CD14-positive monocyte (primary cell): Measurements from ENCODE around the gene IQCN. TPM values are rescaled to one million over a fixed set of nuclear protein-coding genes. Genes with fewer than 3 reads are reported as not detected.

Experiments
- DNase-seq, 3 donors: peaks; one replicate each; pipeline ENCODE4 v3.0.0-alpha.2; 2011 to 2022
- H2AFZ ChIP-seq: 2 replicates; pipeline ENCODE4 v1.6.0; 2012; ENCODE audit warnings: mild to moderate bottlenecking, low read depth, low read length, inconsistent platforms; ENCODE audit not compliant: insufficient read depth, poor library complexity, severe bottlenecking
- H3K27ac ChIP-seq, 2 donors: 1 replicate in 1 of 2; 2 replicates in 1 of 2; pipeline ENCODE4 v1.5.1; 2012 to 2013; ENCODE audit warnings: low read length in 2 of 2, control low read depth in 1 of 2, inconsistent platforms in 1 of 2, low read depth in 1 of 2, mild to moderate bottlenecking in 1 of 2
- H3K27me3 ChIP-seq, 2 donors: one replicate each; pipeline versions ENCODE4 v1.6.0 to v1.6.1; 2011 to 2013; ENCODE audit warnings: low read length in 2 of 2; ENCODE audit not compliant: control insufficient read depth in 2 of 2, insufficient read depth in 2 of 2
- H3K36me3 ChIP-seq, 2 donors: replicated peaks in 1 of 2; 1 replicate in 1 of 2; 2 replicates in 1 of 2; pipeline versions ENCODE4 v1.5.1 to v1.6.1; 2012 to 2013; ENCODE audit warnings: low read length in 2 of 2, control low read depth in 1 of 2, inconsistent platforms in 1 of 2, mild to moderate bottlenecking in 1 of 2; ENCODE audit not compliant: insufficient read depth in 2 of 2, control insufficient read depth in 1 of 2
- H3K4me1 ChIP-seq, 2 donors: 1 replicate in 1 of 2; 2 replicates in 1 of 2; pipeline versions ENCODE4 v1.5.1 to v1.6.1; 2012 to 2013; ENCODE audit warnings: low read length in 2 of 2, control low read depth in 1 of 2, inconsistent platforms in 1 of 2, mild to moderate bottlenecking in 1 of 2, moderate library complexity in 1 of 2; ENCODE audit not compliant: insufficient read depth in 2 of 2, control insufficient read depth in 1 of 2
- H3K4me2 ChIP-seq: replicated peaks from 2 replicates; pipeline ENCODE3; 2012; ENCODE audit warnings: low read length, moderate library complexity, mild to moderate bottlenecking; ENCODE audit not compliant: poor library complexity, severe bottlenecking; ENCODE audit errors: extremely low read depth
- H3K4me3 ChIP-seq, 3 experiments: fragments of 200-600 bp in 1 of 3; sonication (generic) in 1 of 3; replicated peaks in 1 of 3; 1 replicate in 2 of 3; 2 replicates in 1 of 3; pipeline ENCODE4 v1.5.1; 2011 to 2013; ENCODE audit warnings: low read length in 3 of 3, mild to moderate bottlenecking in 3 of 3, control low read depth in 2 of 3, low read depth in 2 of 3, inconsistent platforms in 1 of 3, moderate library complexity in 1 of 3
- H3K79me2 ChIP-seq: 2 replicates; pipeline ENCODE4 v1.6.0; 2012; ENCODE audit warnings: mild to moderate bottlenecking, control low read depth, inconsistent platforms, low read length, moderate library complexity; ENCODE audit not compliant: insufficient read depth
- H3K9ac ChIP-seq: 2 replicates; pipeline ENCODE4 v1.6.0; 2017; ENCODE audit warnings: low read length, mild to moderate bottlenecking; ENCODE audit not compliant: insufficient read depth, poor library complexity, severe bottlenecking
- H3K9me3 ChIP-seq, 2 donors: replicated peaks in 1 of 2; 1 replicate in 1 of 2; 2 replicates in 1 of 2; pipeline versions ENCODE4 v1.5.1 to v1.6.1; 2012 to 2013; ENCODE audit warnings: low read length in 2 of 2, control low read depth in 1 of 2; ENCODE audit not compliant: control insufficient read depth in 1 of 2, insufficient read depth in 1 of 2
- H4K20me1 ChIP-seq: 2 replicates; pipeline ENCODE4 v1.6.0; 2012; ENCODE audit warnings: mild to moderate bottlenecking, low read length, control low read depth, moderate library complexity; ENCODE audit not compliant: insufficient read depth
- H3K27ac Mint-ChIP-seq, 7 donors: one replicate each; pipeline ENCODE4 v1.8.0; 2020; ENCODE audit warnings: mild to moderate bottlenecking in 7 of 7, mixed read lengths in 7 of 7, moderate library complexity in 6 of 7, inconsistent platforms in 2 of 7
- H3K27me3 Mint-ChIP-seq, 3 donors: one replicate each; pipeline ENCODE4 v1.8.0; 2021 to 2022; ENCODE audit warnings: low read depth in 3 of 3, mild to moderate bottlenecking in 3 of 3, mixed read lengths in 3 of 3, moderate library complexity in 3 of 3, inconsistent platforms in 1 of 3
- H3K36me3 Mint-ChIP-seq, 2 donors: one replicate each; pipeline ENCODE4 v1.8.0; 2020; ENCODE audit warnings: mixed read lengths in 2 of 2, inconsistent platforms in 1 of 2, mild to moderate bottlenecking in 1 of 2
- H3K4me1 Mint-ChIP-seq: one replicate; pipeline ENCODE4 v1.8.0; 2020; ENCODE audit warnings: mild to moderate bottlenecking, mixed read lengths
- H3K4me3 Mint-ChIP-seq, 2 donors: one replicate each; pipeline ENCODE4 v1.8.0; 2020; ENCODE audit warnings: mild to moderate bottlenecking in 2 of 2, mixed read lengths in 2 of 2, moderate library complexity in 1 of 2
- H3K9me3 Mint-ChIP-seq, 7 donors: one replicate each; pipeline ENCODE4 v1.8.0; 2020 to 2022; ENCODE audit warnings: mixed read lengths in 7 of 7, mild to moderate bottlenecking in 6 of 7, moderate library complexity in 6 of 7, inconsistent platforms in 2 of 7
- CTCF ChIP-seq: fragments of 200-600 bp; IDR thresholded peaks from one replicate; pipeline ENCODE4 v1.8.0; 2022; ENCODE audit warnings: antibody characterized with exemption, mild to moderate bottlenecking
- WGBS: methylation state at CpG from one replicate; pipeline ENCODE4 v1.1.5; 2013; ENCODE audit warnings: missing lambda C conversion rate; ENCODE audit not compliant: insufficient coverage; 5-methylcytosine and 5-hydroxymethylcytosine counted together
- intact Hi-C, 2 donors: fragments of 100-400 bp; cut with micrococcal nuclease; formaldehyde crosslinking; loops; one replicate each; pipeline versions ENCODE4 v1.15.0 to v1.15.1; 2023
- polyA plus RNA-seq, 3 donors: library from polyadenylated mRNA; depleted of rRNA in 1 of 3; unstranded in 2 of 3; stranded (reverse) in 1 of 3; fragments of 300-500 nt in 2 of 3; fragments of >200 nt in 1 of 3; fragmentation: Illumina TruSeq in 2 of 3; gene quantifications; 1 replicate in 2 of 3; 2 replicates in 1 of 3; pipeline ENCODE4 v1.2.3, GENCODE V29; 2012 to 2021

Gene IQCN
- polyA plus RNA-seq, 3 donors: 6.9 TPM; not detected in 2

GRCh38 chr19:18233224-18233825, 40.9 kb downstream of the IQCN start:
- Histone ChIP-seq H3K79me2 (no peaks in the 10 kb centered on the region), H3K4me3 (no peak overlapping the region), H3K27ac (no peak overlapping the region), H3K9ac (no peak overlapping the region), H4K20me1 (no peaks in the 10 kb centered on the region), H3K4me1 (peaks cover 0 to 11% of the 10 kb centered on the region in 2 donors), H3K4me2 (no peak overlapping the region), H3K27me3 (peaks cover 7 to 35% of the 10 kb centered on the region in 2 donors), H3K9me3 (peaks cover 3 to 7% of the 10 kb centered on the region in 2 donors), H2AFZ (no peak overlapping the region), H3K36me3 (no peaks in the 10 kb centered on the region)
- 15% methylated on average over 24 of the region's 37 CpGs for WGBS
- peak; percentile 26 to 37 (median 29) for DNase-seq
- TF ChIP-seq CTCF: no peak
- H3K27me3 Mint-ChIP-seq: peaks cover 30 to 51% (median 50%) of the 10 kb centered on the region in 3 donors
- intact Hi-C loops: no loop called here
- H3K36me3 Mint-ChIP-seq: peaks cover 0 to 2% of the 10 kb centered on the region in 2 donors
- H3K9me3 Mint-ChIP-seq: peaks cover 6 to 15% (median 9%) of the 10 kb centered on the region in 7 donors
- H3K27ac Mint-ChIP-seq: no peak overlapping the region
- peak overlapping the region in 1 of 2 donors; percentile 70 for H3K4me3 Mint-ChIP-seq
- peaks cover 10% of the 10 kb centered on the region for H3K4me1 Mint-ChIP-seq

GRCh38 chr19:18232540-18233223, 41.6 kb downstream of the IQCN start:
- Histone ChIP-seq H3K4me2 (no peak overlapping the region), H3K4me3 (no peak overlapping the region), H3K4me1 (peaks cover 0 to 11% of the 10 kb centered on the region in 2 donors), H3K27ac (no peak overlapping the region), H3K36me3 (no peaks in the 10 kb centered on the region), H3K9me3 (peaks cover 3 to 7% of the 10 kb centered on the region in 2 donors), H3K27me3 (peaks cover 7 to 38% of the 10 kb centered on the region in 2 donors), H3K79me2 (no peaks in the 10 kb centered on the region), H4K20me1 (no peaks in the 10 kb centered on the region), H3K9ac (no peak overlapping the region), H2AFZ (no peak overlapping the region)
- TF ChIP-seq CTCF: no peak
- WGBS: 6% methylated on average over 40 of the region's 46 CpGs
- peak overlapping the region in 1 of 7 donors; percentile 23 for H3K27ac Mint-ChIP-seq
- H3K36me3 Mint-ChIP-seq: peaks cover 0 to 2% of the 10 kb centered on the region in 2 donors
- peaks cover 6 to 15% (median 9%) of the 10 kb centered on the region in 7 donors for H3K9me3 Mint-ChIP-seq
- no peak for DNase-seq
- intact Hi-C loops: no loop called here
- peaks cover 30 to 57% (median 56%) of the 10 kb centered on the region in 3 donors for H3K27me3 Mint-ChIP-seq
- H3K4me1 Mint-ChIP-seq: peaks cover 10% of the 10 kb centered on the region
- H3K4me3 Mint-ChIP-seq: peak overlapping the region in 1 of 2 donors; percentile 76
